Fibroblast of lung (primary cell): Measurements from ENCODE around the gene PTGS1. TPM values are rescaled to one million over a fixed set of nuclear protein-coding genes. Genes with fewer than 3 reads are reported as not detected.

Experiments used
- DNase-seq, 2 donors: peaks; one replicate each; pipeline versions ENCODE4 v3.0.0 to v3.0.0-alpha.2; 2010; ENCODE audit warnings: low read depth in 2 of 2
- H2AFZ ChIP-seq: 2 replicates; pipeline ENCODE4 v1.5.1; 2012; ENCODE audit warnings: low read length, control low read depth, inconsistent platforms
- H3K27ac ChIP-seq: 2 replicates; pipeline ENCODE4 v1.5.1; 2011; ENCODE audit warnings: low read length, control low read depth; ENCODE audit not compliant: insufficient read depth
- H3K27me3 ChIP-seq: 2 replicates; pipeline ENCODE4 v1.5.1; 2011; ENCODE audit warnings: mild to moderate bottlenecking, low read length; ENCODE audit not compliant: control insufficient read depth, insufficient read depth
- H3K36me3 ChIP-seq: 2 replicates; pipeline ENCODE4 v1.5.1; 2011; ENCODE audit warnings: low read length; ENCODE audit not compliant: control insufficient read depth, insufficient read depth
- H3K4me1 ChIP-seq: 2 replicates; pipeline ENCODE4 v1.5.1; 2011; ENCODE audit warnings: low read length; ENCODE audit not compliant: control insufficient read depth, insufficient read depth; ENCODE audit errors: extremely low read depth
- H3K4me2 ChIP-seq: 2 replicates; pipeline ENCODE4 v1.5.1; 2011; ENCODE audit warnings: low read length, control low read depth; ENCODE audit not compliant: insufficient read depth; ENCODE audit errors: extremely low read depth
- H3K4me3 ChIP-seq, 4 experiments: fragments of 200-600 bp in 1 of 4; sonication (generic) in 1 of 4; replicated peaks in 1 of 4; 2 replicates each; pipeline ENCODE4 v1.5.1; 2011 to 2016; ENCODE audit warnings: low read length in 4 of 4, low read depth in 3 of 4, mild to moderate bottlenecking in 3 of 4, control low read depth in 2 of 4, inconsistent platforms in 1 of 4, mixed read lengths in 1 of 4; ENCODE audit not compliant: insufficient read depth in 1 of 4; ENCODE audit errors: control extremely low read depth in 1 of 4
- H3K79me2 ChIP-seq: 2 replicates; pipeline ENCODE4 v1.5.1; 2012; ENCODE audit warnings: mild to moderate bottlenecking, low read length, inconsistent platforms; ENCODE audit not compliant: control insufficient read depth, insufficient read depth
- H3K9ac ChIP-seq: 2 replicates; pipeline ENCODE4 v1.5.1; 2011; ENCODE audit warnings: mild to moderate bottlenecking, low read length, control low read depth; ENCODE audit not compliant: insufficient read depth
- H3K9me3 ChIP-seq: 2 replicates; pipeline ENCODE4 v1.5.1; 2012; ENCODE audit warnings: low read depth, low read length; ENCODE audit not compliant: control insufficient read depth, insufficient read depth
- H4K20me1 ChIP-seq: 2 replicates; pipeline ENCODE4 v1.5.1; 2011; ENCODE audit warnings: low read length; ENCODE audit not compliant: control insufficient read depth, insufficient read depth; ENCODE audit errors: extremely low read depth
- CTCF ChIP-seq, 2 donors: IDR thresholded peaks in 1 of 2; conservative IDR thresholded peaks in 1 of 2; 1 replicate in 1 of 2; 2 replicates in 1 of 2; pipeline ENCODE4 v1.5.1; 2011 to 2012; ENCODE audit warnings: low read length in 2 of 2, control low read depth in 1 of 2, inconsistent platforms in 1 of 2, low read depth in 1 of 2, mild to moderate bottlenecking in 1 of 2
- EZH2 ChIP-seq: IDR thresholded peaks from 2 replicates; pipeline ENCODE4 v1.5.1; 2012; ENCODE audit warnings: low read length, control low read depth, mild to moderate bottlenecking; ENCODE audit errors: missing control alignments
- polyA plus RNA-seq, 2 donors: library from polyadenylated mRNA; depleted of rRNA in 1 of 2; stranded (reverse) in 1 of 2; unstranded in 1 of 2; fragments of >200 nt; gene quantifications; 2 replicates each; pipeline ENCODE4 v1.2.1, GENCODE V29; 2011 to 2012; ENCODE audit warnings: missing spikeins in 1 of 2
- total RNA-seq: library from RNA; depleted of rRNA; stranded (reverse); fragments of >200 nt; gene quantifications from 2 replicates; pipeline ENCODE4 v1.2.1, GENCODE V29; 2014

The PTGS1 gene
- total and polyA plus RNA-seq, 2 donors (not counting 1 experiment from before 2014, with no cell fraction given) = 13.4 to 86.5 TPM

DNA sequence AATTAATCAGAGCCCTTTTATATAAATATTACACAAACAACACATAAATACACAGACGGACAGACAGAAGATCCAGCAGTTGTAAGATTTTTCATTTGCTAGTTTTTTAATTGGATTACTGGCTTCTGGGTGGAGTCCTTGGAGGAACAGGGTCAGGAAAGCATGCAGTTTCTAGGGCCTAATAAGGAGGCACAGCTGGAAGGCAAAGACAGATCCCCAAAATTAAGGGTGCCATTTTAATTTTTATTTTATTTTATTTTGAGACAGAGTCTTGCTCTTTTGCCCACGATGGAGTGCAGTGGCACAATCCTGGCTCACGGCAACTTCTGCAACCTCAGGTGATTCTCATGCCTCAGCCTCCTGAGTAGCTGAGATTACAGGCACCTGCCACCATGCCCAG is 49.5 kb downstream of the PTGS1 start:
- no peak for TF ChIP-seq CTCF (conservative IDR thresholded peaks at IDR 0.05 in 1 of 2, IDR thresholded peaks at IDR 0.05 in 1 of 2; ENCODE audit: low read depth in 1 of 2, low read length in 2 of 2)
- TF ChIP-seq EZH2 = no peak
- no peaks in the 10 kb centered on the region for H3K27me3 ChIP-seq

DNA sequence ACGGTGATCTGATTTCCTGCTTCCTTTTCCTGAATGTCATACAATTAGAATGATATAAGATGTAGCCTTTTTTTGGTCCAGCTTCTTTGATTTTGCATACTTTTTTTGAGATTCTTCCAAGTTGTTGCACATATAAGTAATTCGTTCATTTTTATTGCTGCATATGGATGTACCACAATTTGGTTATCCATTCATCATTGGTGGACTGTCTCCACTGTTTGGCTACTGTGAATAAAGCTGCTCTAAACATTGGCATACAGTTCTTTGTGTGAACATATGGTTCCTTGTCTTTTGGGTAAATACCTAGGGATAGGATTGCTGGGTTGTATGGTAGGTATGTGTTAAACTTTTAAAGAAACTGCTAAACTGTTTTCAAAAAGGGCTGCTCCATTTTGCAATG is 54.3 kb downstream of the PTGS1 start:
- no peak overlapping the region for H3K27ac ChIP-seq
- H4K20me1 ChIP-seq = no peaks in the 10 kb centered on the region
- no peaks in the 10 kb centered on the region for H3K27me3 ChIP-seq
- H3K9ac ChIP-seq = no peak overlapping the region
- H3K4me2 ChIP-seq = no peak overlapping the region
- H3K4me1 ChIP-seq = no peaks in the 10 kb centered on the region
- TF ChIP-seq CTCF (conservative IDR thresholded peaks at IDR 0.05 in 1 of 2, IDR thresholded peaks at IDR 0.05 in 1 of 2; ENCODE audit: low read depth in 1 of 2, low read length in 2 of 2) (no peak), EZH2 (no peak)
- H3K36me3 ChIP-seq = no peaks in the 10 kb centered on the region
- H3K79me2 ChIP-seq = no peaks in the 10 kb centered on the region
- no peak for DNase-seq
- H3K4me3 ChIP-seq = no peak overlapping the region
- H3K9me3 ChIP-seq = no peaks in the 10 kb centered on the region
- H2AFZ ChIP-seq = no peak overlapping the region

More for the DNA sequence above, 49.5 kb downstream of the PTGS1 start:
- Histone ChIP-seq H3K4me1 (no peaks in the 10 kb centered on the region), H2AFZ (no peak overlapping the region), H3K79me2 (no peaks in the 10 kb centered on the region), H3K9ac (no peak overlapping the region), H4K20me1 (no peaks in the 10 kb centered on the region), H3K27ac (no peak overlapping the region), H3K9me3 (no peaks in the 10 kb centered on the region), H3K4me2 (no peak overlapping the region), H3K4me3 (no peak overlapping the region), H3K36me3 (no peaks in the 10 kb centered on the region)
- no peak for DNase-seq

GRCh38 chr9:122426723-122427122 is 55.9 kb downstream of the PTGS1 start:
- Histone ChIP-seq H3K4me1 (no peaks in the 10 kb centered on the region), H2AFZ (no peak overlapping the region), H3K27ac (no peak overlapping the region), H3K36me3 (no peaks in the 10 kb centered on the region), H3K4me3 (no peak overlapping the region), H3K9ac (no peak overlapping the region), H3K9me3 (no peaks in the 10 kb centered on the region), H3K79me2 (no peaks in the 10 kb centered on the region), H3K4me2 (no peak overlapping the region), H3K27me3 (no peaks in the 10 kb centered on the region), H4K20me1 (no peaks in the 10 kb centered on the region)
- no peak for DNase-seq
- TF ChIP-seq CTCF (conservative IDR thresholded peaks at IDR 0.05 in 1 of 2, IDR thresholded peaks at IDR 0.05 in 1 of 2; ENCODE audit: low read depth in 1 of 2, low read length in 2 of 2) (no peak), EZH2 (no peak)
